K562 (cell line): ENCODE measurements around the gene SEMA3G. TPM values are rescaled to one million over a fixed set of nuclear protein-coding genes. Genes with fewer than 3 reads are reported as not detected.

Source experiments
- ATAC-seq: fragments of 200-7000 bp; cut with Tn5 transposase; 3 replicates; pipeline ENCODE4 v1.9.1; 2020; ENCODE audit warnings: moderate library complexity
- BruUV-seq: library from RNA; stranded (reverse); fragments of 400-500 nt; replicated peaks from 2 replicates; lab custom pipeline; 2021; lab: Mats Ljungman, UMichigan
- CTCF ChIA-PET: fragments of 300-600 bp; formaldehyde crosslinking; extraction: SDS; loops from one replicate; lab custom pipeline; 2021; ENCODE audit warnings: low intra/inter-chr PET ratio; lab: Yijun Ruan, JAX
- POLR2A ChIA-PET: fragments of 300-600, 350-650 bp; sonication (Branson Sonifier 250); formaldehyde crosslinking; extraction: SDS; loops from one replicate; lab custom pipeline; 2021; ENCODE audit warnings: antibody characterized with exemption, inconsistent platforms; lab: Yijun Ruan, JAX
- DNase-seq, 4 experiments: peaks; one replicate each; pipeline versions ENCODE4 v3.0.0 to v3.0.0-alpha.2; 2011 to 2018; ENCODE audit warnings: low spot score in 3 of 4, mixed read lengths in 3 of 4; ENCODE audit errors: extremely low read depth in 1 of 4
- FAIRE-seq: peaks from 2 replicates; lab custom pipeline; 2011; peaks lifted over from hg19 to GRCh38; lab: Jason Lieb, UNC
- H2AFZ ChIP-seq: 2 replicates; pipeline ENCODE4 v1.6.0; 2011; ENCODE audit warnings: low read depth, low read length, control low read depth, inconsistent platforms
- H3K27ac ChIP-seq: fragments of 200-600 bp; 3 replicates; pipeline ENCODE4 v1.8.0; 2011; ENCODE audit warnings: low read depth, mild to moderate bottlenecking, control low read depth, inconsistent platforms, low read length, moderate library complexity, mixed read lengths; ENCODE audit errors: extremely low read depth
- H3K27me3 ChIP-seq, 2 experiments: fragments of 300-600 bp in 1 of 2; 2 replicates in 1 of 2; 3 replicates in 1 of 2; pipeline versions ENCODE4 v1.6.0 to v1.8.0; 2011; ENCODE audit warnings: inconsistent platforms in 2 of 2, low read length in 2 of 2, mild to moderate bottlenecking in 1 of 2, mixed read lengths in 1 of 2, moderate library complexity in 1 of 2; ENCODE audit not compliant: control insufficient read depth in 2 of 2, insufficient read depth in 2 of 2
- H3K36me3 ChIP-seq: fragments of 300-600 bp; 3 replicates; pipeline ENCODE4 v1.8.0; 2011; ENCODE audit warnings: mild to moderate bottlenecking, low read length, inconsistent platforms; ENCODE audit not compliant: control insufficient read depth, insufficient read depth
- H3K4me1 ChIP-seq, 2 experiments: fragments of 200-600 bp in 1 of 2; replicated peaks in 1 of 2; 2 replicates in 1 of 2; 3 replicates in 1 of 2; pipeline versions ENCODE4 v1.5.1 to v1.8.0; 2011; ENCODE audit warnings: inconsistent platforms in 2 of 2, low read length in 2 of 2, mild to moderate bottlenecking in 1 of 2, mixed read lengths in 1 of 2, moderate library complexity in 1 of 2; ENCODE audit not compliant: control insufficient read depth in 2 of 2, insufficient read depth in 2 of 2
- H3K4me2 ChIP-seq: 2 replicates; pipeline ENCODE4 v1.6.1; 2011; ENCODE audit warnings: low read length, control low read depth, inconsistent platforms, mixed read lengths; ENCODE audit not compliant: insufficient read depth
- H3K4me3 ChIP-seq: fragments of 200-600 bp; sonication (generic), shearing (Covaris generic); 2 replicates; pipeline ENCODE4 v1.5.1; 2016; ENCODE audit warnings: control low read depth, inconsistent platforms
- H3K79me2 ChIP-seq: fragments of 200-600 bp; 3 replicates; pipeline ENCODE4 v1.8.0; 2011; ENCODE audit warnings: low read length, inconsistent platforms; ENCODE audit not compliant: control insufficient read depth, insufficient read depth
- H3K9ac ChIP-seq, 2 experiments: 2 replicates each; pipeline versions ENCODE4 v1.6.0 to v1.6.1; 2011; ENCODE audit warnings: low read depth in 2 of 2, low read length in 2 of 2, control low read depth in 1 of 2, inconsistent platforms in 1 of 2, mild to moderate bottlenecking in 1 of 2, mixed read lengths in 1 of 2; ENCODE audit not compliant: insufficient read depth in 1 of 2
- H3K9me1 ChIP-seq: one replicate; pipeline ENCODE4 v1.6.0; 2011; ENCODE audit warnings: inconsistent platforms, mild to moderate bottlenecking, low read length, moderate library complexity; ENCODE audit not compliant: control insufficient read depth, insufficient read depth
- H3K9me3 ChIP-seq: replicated peaks from 2 replicates; pipeline ENCODE4 v1.5.1; 2011; ENCODE audit warnings: low read depth, low read length, inconsistent platforms; ENCODE audit not compliant: control insufficient read depth, insufficient read depth
- H4K20me1 ChIP-seq: replicated peaks from 2 replicates; pipeline ENCODE4 v1.6.1; 2011; ENCODE audit warnings: low read length, inconsistent platforms, mixed read lengths; ENCODE audit not compliant: control insufficient read depth, insufficient read depth
- EP400 ChIP-seq: fragments of 450-650 bp; IDR thresholded peaks from 2 replicates; pipeline ENCODE4 v1.6.1; 2017; ENCODE audit warnings: antibody characterized with exemption, mild to moderate bottlenecking, moderate library complexity
- IRF1 ChIP-seq: sonication (generic); formaldehyde crosslinking; IDR thresholded peaks from 2 replicates; pipeline ENCODE4 v1.8.0; 2022; ENCODE audit warnings: missing genetic modification reagents, mild to moderate bottlenecking, borderline replicate concordance
- MNT ChIP-seq, 2 experiments: fragments of 450-650 bp; conservative IDR thresholded peaks; 2 replicates each; pipeline ENCODE4 v1.6.1; 2017; ENCODE audit warnings: mild to moderate bottlenecking in 2 of 2, moderate library complexity in 2 of 2
- NFXL1 ChIP-seq: fragments of 450-650 bp; formaldehyde crosslinking; IDR thresholded peaks from 2 replicates; pipeline ENCODE4 v1.4.0; 2021; ENCODE audit warnings: mild to moderate bottlenecking
- POLR2A ChIP-seq: fragments of 450-650 bp; conservative IDR thresholded peaks from 2 replicates; pipeline ENCODE4 v1.6.1; 2016
- SMAD4 ChIP-seq: fragments of 250-450 bp; sonication (Bioruptor Pico); conservative IDR thresholded peaks from 2 replicates; pipeline ENCODE4 v1.8.0; 2021; ENCODE audit warnings: inconsistent platforms, mild to moderate bottlenecking, moderate library complexity
- TAF7 ChIP-seq: fragments of 450-650 bp; IDR thresholded peaks from 2 replicates; pipeline ENCODE4 v1.6.1; 2016; ENCODE audit warnings: missing genetic modification characterization, missing compliant biosample characterization
- TBL1XR1 ChIP-seq, 2 experiments: IDR thresholded peaks; 2 replicates each; pipeline ENCODE4 v1.6.1; 2012; ENCODE audit warnings: improper control_type of control experiment in 2 of 2, low read length in 2 of 2, mild to moderate bottlenecking in 1 of 2
- U2AF1 ChIP-seq: fragments of 200-400 bp; formaldehyde crosslinking; optimal IDR thresholded peaks from 2 replicates; pipeline ENCODE3; 2017; ENCODE audit warnings: mild to moderate bottlenecking, low read depth, low read length, moderate library complexity
- ZFX ChIP-seq: sonication (generic); formaldehyde crosslinking; IDR thresholded peaks from 2 replicates; pipeline ENCODE4 v1.8.0; 2022; ENCODE audit warnings: mild to moderate bottlenecking, missing genetic modification reagents, moderate library complexity
- ZNF518B ChIP-seq: fragments of 250-450 bp; sonication (Bioruptor Pico); IDR thresholded peaks from 2 replicates; pipeline ENCODE4 v1.5.0; 2021; ENCODE audit warnings: mild to moderate bottlenecking, moderate library complexity
- WGBS: fragments of 100-300 bp; shearing (Covaris generic); methylation state at CpG from one replicate; pipeline ENCODE4 v1.1.6; 2016; ENCODE audit warnings: low coverage, mixed read lengths; ENCODE audit not compliant: insufficient coverage; ENCODE audit errors: missing lambda C conversion rate; 5-methylcytosine and 5-hydroxymethylcytosine counted together
- in situ Hi-C: fragments of 300-500 bp; cut with MboI; formaldehyde crosslinking; loops from 4 replicates; pipeline ENCODE4 v1.15.0; 2018; ENCODE audit warnings: inconsistent platforms, mixed read lengths
- intact Hi-C: fragments of 100-400 bp; cut with micrococcal nuclease; formaldehyde crosslinking; loops from 2 replicates; pipeline ENCODE4 v1.14.2; 2022
- polyA plus RNA-seq, 8 experiments: library from polyadenylated mRNA; depleted of rRNA in 4 of 8; stranded (reverse) in 5 of 8; unstranded in 3 of 8; fragments of >200 nt; fragmentation: Nextera tagmentation in 2 of 8; fragmentation: Illumina TruSeq in 1 of 8; extraction: Ambion mirVana in 2 of 8; extraction: Trizol in 1 of 8; gene quantifications; 2 replicates each; pipeline versions ENCODE4 v1.2.1 to v1.2.3, GENCODE V29; 2011 to 2014; ENCODE audit warnings: inconsistent platforms in 1 of 8, missing spikeins in 1 of 8
- total RNA-seq, 7 experiments: library from RNA; depleted of rRNA in 6 of 7; stranded (reverse); fragments of >200 nt in 6 of 7; fragmentation: Illumina TruSeq in 2 of 7; extraction: Trizol in 2 of 7; gene quantifications; 2 replicates each; pipeline versions ENCODE4 v1.2.1 to v1.2.3, GENCODE V29; 2011 to 2021; ENCODE audit warnings: low replicate concordance in 1 of 7

The SEMA3G gene
- total and polyA plus RNA-seq, 9 of the 15 experiments (the other 6 are each of a cell fraction or from before 2014, with no cell fraction given), result 0.04 to 0.07 (median 0.05) TPM; not detected in 6

- Histone ChIP-seq H3K27me3 (no peaks in the 10 kb centered on the region; a peak in 1 of 5 replicates), H3K79me2 (no peaks in the 10 kb centered on the region), H3K9me3 (no peaks in the 10 kb centered on the region), H3K9me1 (no peaks in the 10 kb centered on the region), H3K4me3 (no peak overlapping the region), H3K4me1 (peaks cover 0 to 17% of the 10 kb centered on the region in 2 experiments; a peak in 4 of 5 replicates), H3K27ac (no peak overlapping the region), H4K20me1 (no peaks in the 10 kb centered on the region), H3K36me3 (no peaks in the 10 kb centered on the region), H3K9ac (no peak overlapping the region), H3K4me2 (no peak overlapping the region), H2AFZ (no peak overlapping the region)
- no peak for ATAC-seq
- no TSS peak for BruUV-seq
- 42% methylated on average over 21 of the region's 32 CpGs for WGBS
- in situ Hi-C loops (no loop called here), intact Hi-C loops (no loop called here)
- ChIA-PET POLR2A (interaction anchor here (0.7 kb wide), 1 partner anchor 16 kb away, joined by 4 read pairs; no protein-coding TSS in a partner anchor), CTCF (no interaction called here)
- FAIRE-seq, result no peak
- DNase-seq, result no peak
- no peak for TF ChIP-seq IRF1 (CRISPR knock-in tag)
- TF ChIP-seq ZFX (CRISPR knock-in tag), result no peak
- TF ChIP-seq NFXL1 (CRISPR knock-in tag), result no peak
- no peak for TF ChIP-seq ZNF518B (CRISPR knock-in tag)
- TF ChIP-seq MNT (conservative IDR thresholded peaks at IDR 0.05), result no peak
- no peak for TF ChIP-seq U2AF1
- no peak for TF ChIP-seq TBL1XR1 (IDR thresholded peaks at IDR 0.05; ENCODE audit: low read length in 2 of 2)
- no peak for TF ChIP-seq POLR2A
- TF ChIP-seq EP400, result no peak
- no peak for TF ChIP-seq TAF7 (tag)
- TF ChIP-seq SMAD4 (CRISPR knock-in tag), result no peak
These were observed 9.4 kb downstream of the SEMA3G start for GRCh38 chr3:52435246-52436101.
